Suppressor macrophage treated with lipopolysaccharide for 4 hours (primary cell): ENCODE data around the gene SLCO4A1.

Experiments
- DNase-seq: peaks from one replicate; pipeline ENCODE4 v3.0.0-alpha.2; 2020

The SLCO4A1 gene

GRCh38 chr20:62642051-62642665, at the start of gene SLCO4A1:
Gene SLCO4A1, plus strand, starts transcription at chr20:62642503. Its CDS starts 13,952 bp downstream, at chr20:62656455.
- peak; percentile 91 for DNase-seq

DNA sequence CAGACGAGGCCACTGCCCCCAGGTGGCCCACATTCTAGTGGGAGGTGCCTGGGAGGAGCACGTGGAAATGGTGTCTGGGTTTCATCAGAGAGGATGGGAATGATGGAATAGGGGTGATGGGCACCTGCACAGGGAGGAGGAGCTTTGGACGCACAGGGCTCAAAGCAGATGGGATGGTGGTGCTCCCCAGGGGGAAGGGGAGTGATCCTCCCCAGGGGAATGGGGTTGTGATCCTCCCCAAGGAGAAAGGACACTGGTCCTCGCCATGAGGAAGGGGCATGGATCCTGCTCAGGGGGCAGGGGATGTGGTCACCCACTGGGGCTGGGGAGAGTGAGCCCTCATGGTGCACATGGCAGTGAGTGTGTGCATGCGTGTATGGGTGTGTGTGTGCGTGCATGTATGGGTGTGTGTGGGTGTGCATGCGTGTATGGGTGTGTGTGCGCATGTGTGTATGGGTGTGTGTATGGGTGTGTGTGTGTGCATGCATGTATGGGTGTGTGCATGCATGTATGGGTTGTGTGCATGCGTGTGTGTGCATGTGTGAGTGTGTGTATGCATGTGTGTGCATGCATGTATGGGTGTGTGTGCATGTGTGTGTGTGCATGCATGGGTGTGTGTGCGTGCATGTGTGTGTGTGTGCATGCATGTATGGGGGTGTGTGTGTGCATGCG, 49.7 kb upstream of the SLCO4A1 start:
- no peak for DNase-seq

DNA sequence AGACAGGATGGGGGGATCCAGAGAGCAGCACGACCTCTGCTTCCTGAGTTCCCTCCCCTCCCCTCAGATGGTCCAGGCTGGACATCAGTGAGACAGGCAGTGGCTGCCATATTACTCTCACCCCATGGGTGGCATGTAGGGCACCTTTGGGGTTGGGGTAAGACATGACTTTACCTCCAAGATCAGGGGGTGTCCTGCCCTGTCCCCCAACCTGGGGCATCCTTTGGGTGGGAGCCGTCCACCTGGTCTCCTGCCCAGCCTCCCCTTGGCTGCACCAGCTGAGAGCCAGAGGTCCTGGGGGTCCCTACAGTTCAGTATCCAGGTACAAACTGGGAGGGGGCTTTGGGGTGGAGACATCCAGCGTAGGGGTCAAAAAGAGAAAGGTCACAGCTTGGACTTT, 48.7 kb upstream of the SLCO4A1 start:
- no peak for DNase-seq

DNA sequence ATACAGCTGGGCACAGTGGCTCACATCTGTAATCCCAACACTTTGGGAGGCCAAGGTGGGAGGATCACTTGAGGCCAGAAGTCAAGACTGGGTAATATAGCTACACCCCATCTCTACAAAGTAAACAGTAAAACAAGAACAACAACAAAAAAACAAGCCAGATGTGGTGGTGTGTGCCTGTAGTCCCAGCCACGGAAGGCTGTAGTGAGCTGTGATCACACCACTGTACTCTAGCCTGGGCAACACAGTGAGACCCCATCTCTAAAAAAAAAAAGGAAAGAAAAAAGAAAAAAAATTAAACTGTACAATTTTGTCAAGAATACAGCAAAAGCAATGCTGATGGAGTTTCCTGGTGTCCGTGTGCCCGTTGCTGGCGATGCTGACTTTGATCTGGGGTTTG, 47.2 kb upstream of the SLCO4A1 start:
- DNase-seq: no peak

- peak; percentile 59 for DNase-seq
Observed at GRCh38 chr20:62595491-62595890, 46.8 kb upstream of the SLCO4A1 start.

GRCh38 chr20:62596486-62596885, 45.8 kb upstream of the SLCO4A1 start:
- no peak for DNase-seq

GRCh38 chr20:62596921-62597320, 45.4 kb upstream of the SLCO4A1 start:
- DNase-seq: no peak

GRCh38 chr20:62597416-62598115, 44.7 kb upstream of the SLCO4A1 start:
- DNase-seq: no peak

DNA sequence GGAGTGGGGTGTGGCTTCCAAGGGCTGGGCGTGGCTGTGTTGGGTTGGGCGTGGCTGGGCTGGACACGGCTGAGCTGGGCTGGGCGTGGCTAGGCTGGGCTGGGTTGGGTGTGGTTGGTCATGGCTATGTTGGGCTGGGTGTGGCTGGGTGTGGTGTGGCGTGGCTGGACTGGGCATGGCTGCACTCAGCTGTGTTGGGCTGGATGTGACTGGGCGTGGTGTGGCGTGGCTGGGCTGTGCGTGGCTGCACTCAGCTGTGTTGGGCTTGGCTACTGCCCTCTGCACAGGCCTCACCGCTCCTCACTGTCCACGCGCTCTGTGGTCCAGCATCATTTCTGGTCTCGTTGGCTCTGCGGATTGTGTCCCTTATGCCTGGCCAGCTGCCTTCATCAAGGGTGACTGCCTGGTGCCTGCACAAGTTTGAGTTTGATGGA, 43.5 kb upstream of the SLCO4A1 start:
- peak; percentile 78 for DNase-seq

DNA sequence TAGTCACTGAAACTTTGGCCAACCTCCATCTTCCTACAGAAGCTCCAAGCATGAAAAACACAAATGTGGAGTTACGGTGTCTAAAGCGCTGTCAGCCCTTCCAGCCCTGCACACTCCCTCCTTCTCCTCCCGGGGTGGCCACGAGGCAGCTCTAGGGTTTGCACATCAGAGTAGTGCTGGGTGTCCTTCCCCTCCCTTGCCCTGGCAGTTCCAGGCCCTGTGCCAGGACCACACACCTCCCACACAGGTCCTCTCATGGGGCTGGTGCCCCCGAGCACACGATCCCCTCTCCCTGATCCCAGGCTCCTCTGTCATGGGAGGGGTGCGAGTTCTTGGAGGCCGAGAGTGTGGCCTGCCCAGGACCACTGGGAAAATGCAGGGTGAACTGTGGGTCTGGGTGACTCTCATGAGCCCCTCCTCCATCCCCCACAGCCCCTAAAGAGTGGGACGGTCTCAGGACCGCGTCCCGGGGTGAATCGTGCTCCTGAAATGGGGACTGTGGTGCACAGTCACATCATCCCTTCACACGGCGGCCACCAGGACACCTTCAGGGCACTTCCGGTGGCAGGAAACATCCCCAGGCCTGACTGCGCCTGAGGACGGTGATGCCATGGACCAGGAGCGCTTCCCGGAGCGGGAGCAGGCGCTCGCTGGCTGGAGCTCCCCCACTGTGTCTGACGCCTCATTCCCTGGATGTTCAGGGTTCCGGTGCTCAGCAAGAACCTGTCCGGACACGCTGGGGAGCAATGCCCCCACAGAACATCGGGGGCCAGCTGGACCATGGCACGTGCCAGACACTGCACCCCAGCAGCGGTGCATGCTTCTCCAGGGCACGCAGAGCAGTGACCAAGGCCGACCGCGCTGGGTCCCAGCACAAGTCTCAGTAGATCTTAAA, 42.8 kb upstream of the SLCO4A1 start:
- DNase-seq: no peak

GRCh38 chr20:62601172-62601571, 41.1 kb upstream of the SLCO4A1 start:
- DNase-seq: no peak

DNA sequence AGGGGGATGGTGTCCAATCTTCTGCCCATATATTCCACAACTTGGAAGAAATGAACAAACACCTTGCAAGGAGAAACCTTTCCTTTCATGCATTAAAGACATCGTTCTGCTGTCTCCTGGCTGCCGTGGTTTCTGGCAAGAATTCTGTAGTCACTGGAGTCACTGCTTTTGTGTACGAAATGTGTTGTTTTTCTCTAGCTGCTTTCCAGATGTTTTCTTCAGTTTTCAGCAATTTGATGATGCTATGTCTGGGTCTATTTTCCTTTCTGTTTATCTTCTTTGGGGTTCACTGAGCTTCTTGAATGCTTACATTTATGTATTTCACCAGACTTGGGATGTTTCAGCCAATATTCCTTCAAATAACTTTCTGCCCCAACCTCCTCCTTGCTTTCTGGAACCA, 40.6 kb upstream of the SLCO4A1 start:
- DNase-seq: no peak

- DNase-seq: peak; percentile 90
Observed at GRCh38 chr20:62602550-62602949, 39.8 kb upstream of the SLCO4A1 start.

DNA sequence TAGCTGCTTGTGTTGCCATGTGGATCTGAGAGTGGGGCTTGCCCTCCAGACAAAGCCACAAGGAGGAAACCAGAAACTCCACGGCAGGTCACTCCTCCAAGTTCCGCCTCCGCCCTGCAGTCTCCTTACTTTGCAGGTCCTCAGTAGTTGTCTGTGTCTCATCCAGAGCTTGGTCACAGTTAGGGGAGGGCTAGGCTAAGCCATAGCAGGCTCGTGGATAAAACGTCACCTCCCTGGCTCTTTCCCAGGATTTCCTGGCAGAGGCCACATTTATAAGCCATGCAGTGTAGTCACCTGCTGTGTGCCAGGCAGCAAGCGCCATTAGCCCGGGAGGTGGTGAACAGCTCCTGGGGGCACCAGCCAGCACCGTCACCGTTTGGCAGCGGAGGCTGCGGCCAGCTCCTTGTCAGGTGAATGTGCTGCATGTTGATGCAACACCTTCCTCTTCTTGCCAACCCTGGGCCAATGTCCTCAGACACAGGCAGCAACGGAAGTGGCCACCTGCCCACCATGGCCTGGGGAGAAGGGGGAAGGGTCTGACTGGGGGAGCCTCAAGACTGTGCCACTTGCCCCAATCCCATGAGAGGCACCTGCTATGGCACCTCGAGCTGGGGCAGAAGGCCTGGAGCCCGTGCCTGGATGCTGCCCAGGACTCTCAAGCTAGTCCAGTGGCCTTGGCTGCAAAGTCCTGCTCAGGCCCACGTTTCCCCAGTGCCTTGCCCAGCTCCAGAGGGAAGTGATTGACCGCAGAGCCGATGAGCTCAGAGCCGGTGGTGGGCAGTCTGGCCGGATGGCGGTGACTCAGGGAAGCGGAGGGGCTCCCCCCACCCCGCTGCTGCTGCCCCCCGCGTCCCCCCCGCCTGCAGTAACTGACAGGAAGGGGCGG, 39.0 kb upstream of the SLCO4A1 start:
- peak; percentile 97 for DNase-seq

GRCh38 chr20:62603907-62604785, 38.2 kb upstream of the SLCO4A1 start:
- DNase-seq: no peak

GRCh38 chr20:62604796-62605195, 37.5 kb upstream of the SLCO4A1 start:
- no peak for DNase-seq

GRCh38 chr20:62605236-62605943, 36.9 kb upstream of the SLCO4A1 start:
- no peak for DNase-seq

DNA sequence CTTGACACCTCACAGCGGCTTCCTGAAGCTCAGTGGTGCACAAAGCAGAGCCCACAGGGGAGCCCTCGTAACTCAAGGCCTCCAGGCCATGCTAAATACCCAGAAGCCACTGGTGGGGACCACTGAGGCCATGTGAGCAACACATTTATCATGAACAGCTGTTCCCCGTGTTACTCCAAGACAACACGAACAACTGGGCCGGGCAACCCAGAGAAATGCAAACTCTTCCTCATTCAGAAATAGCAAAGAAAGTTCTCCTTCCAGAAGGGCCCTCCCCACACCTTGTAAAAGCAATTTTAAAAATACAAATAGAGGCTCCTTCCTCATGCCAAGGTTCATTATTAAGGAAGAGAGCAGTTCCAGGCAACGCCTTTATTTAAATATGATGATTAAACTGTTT, 36.3 kb upstream of the SLCO4A1 start:
- peak; percentile 43 for DNase-seq

GRCh38 chr20:62606551-62607201, 35.6 kb upstream of the SLCO4A1 start:
- no peak for DNase-seq
